Left hindlimb (tissue), 1 donor: ENCODE measurements around the gene DOCK10.

Source experiments
- DNase-seq: peaks from one replicate; pipeline ENCODE4 v3.0.0-alpha.2; 2018

The DOCK10 gene

DNA sequence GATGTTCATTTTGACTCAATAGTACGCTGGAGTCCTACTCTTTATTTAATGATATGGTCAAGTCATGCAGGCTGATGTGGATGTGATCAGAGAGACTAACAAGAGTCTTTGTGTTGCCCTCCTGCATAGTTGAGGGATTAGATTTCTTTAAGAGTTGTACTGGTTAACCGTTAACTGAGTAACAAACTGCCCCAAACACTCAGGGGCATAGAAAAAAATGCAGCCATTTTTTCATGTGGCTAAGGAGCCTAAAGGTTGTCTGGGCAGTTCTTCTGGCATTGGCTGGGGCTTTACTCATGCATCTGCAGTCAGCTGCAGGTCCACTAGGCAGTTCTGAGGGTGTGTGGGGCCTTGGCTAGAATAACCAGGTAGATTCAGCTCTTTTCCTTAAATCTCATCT is 32.5 kb downstream of the DOCK10 start:
- no peak for DNase-seq

- no peak for DNase-seq
Observed at GRCh38 chr2:225008935-225009334, 33.3 kb downstream of the DOCK10 start.

GRCh38 chr2:225008179-225008856 is 34.0 kb downstream of the DOCK10 start:
- DNase-seq = no peak

DNA sequence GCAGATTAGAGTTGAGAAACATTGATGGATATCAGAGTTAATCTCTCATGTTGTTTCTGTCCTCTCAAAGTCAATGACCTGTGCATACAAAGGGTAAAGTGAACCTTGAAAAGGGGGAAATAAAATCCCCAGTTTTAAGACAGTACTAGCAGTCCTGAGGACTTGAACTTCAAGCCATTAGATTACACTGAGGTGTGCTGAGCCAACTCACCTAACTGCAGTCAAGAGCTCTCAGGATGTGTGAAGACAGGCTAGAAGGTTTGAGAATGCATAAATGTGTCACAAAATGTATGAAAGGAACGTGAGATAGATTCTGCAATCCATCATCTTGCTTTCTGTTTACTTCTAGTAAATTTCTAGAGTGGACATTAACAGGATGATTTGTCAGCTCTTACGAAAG is 35.5 kb downstream of the DOCK10 start:
- no peak for DNase-seq

GRCh38 chr2:225004597-225004996 is 37.7 kb downstream of the DOCK10 start:
- no peak for DNase-seq

DNA sequence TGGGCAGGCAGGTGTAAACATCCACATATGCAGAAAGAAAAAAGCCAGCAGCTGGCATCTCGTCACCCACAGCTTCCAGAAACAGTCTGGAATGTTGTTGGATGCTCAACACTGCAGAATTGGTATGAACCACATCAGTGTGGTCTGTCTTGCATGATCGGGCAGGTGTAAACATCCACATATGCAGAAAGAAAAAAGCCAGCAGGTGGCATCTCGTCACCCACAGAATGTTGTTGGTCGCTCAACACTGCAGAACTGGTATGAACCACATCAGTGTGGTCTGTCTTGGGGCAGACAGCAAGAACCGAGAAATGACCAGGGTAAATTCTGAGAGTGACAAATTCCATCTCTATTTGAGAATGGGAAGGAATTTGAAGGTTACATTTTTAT is 39.6 kb downstream of the DOCK10 start:
- DNase-seq = no peak

GRCh38 chr2:225002039-225002655 is 40.1 kb downstream of the DOCK10 start:
- DNase-seq = no peak

DNA sequence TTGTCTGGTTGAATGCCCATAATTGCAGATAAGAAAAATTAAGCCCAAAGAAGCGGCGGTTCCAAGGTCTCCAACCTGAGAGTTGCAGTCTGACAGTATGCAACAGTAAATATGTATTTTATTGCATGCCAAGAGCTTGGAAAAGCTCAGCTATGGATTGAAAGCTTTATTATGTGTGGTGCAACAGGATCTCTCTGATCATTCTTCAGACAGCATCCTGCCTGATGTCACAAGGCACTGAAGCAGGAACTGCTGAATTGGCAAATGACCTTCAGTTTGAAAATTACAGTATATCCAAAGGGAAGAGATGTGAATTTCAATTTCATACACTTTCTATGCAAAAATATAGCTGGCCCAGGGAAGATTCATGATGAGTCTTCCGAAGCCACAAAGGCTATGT is 42.5 kb downstream of the DOCK10 start:
- no peak for DNase-seq

DNA sequence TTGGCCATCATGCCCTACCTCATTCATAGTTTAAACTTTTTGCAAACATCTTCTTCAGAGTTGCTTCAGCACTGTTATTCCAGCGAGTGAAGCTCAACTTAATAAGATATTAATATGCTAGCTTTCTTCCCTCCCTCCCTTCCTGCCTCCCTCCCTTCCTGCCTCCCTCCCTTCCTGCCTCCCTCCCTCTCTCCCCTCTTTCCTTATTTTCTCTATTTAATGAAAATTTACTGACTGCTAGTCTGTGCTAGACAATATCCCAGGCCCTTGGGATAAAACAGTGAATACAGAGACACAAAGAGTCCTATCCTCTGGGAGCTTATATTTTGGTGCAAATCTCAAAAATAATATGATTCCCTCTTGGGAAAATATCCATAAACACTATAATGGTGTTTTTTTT is 42.9 kb downstream of the DOCK10 start:
- DNase-seq = no peak

DNA sequence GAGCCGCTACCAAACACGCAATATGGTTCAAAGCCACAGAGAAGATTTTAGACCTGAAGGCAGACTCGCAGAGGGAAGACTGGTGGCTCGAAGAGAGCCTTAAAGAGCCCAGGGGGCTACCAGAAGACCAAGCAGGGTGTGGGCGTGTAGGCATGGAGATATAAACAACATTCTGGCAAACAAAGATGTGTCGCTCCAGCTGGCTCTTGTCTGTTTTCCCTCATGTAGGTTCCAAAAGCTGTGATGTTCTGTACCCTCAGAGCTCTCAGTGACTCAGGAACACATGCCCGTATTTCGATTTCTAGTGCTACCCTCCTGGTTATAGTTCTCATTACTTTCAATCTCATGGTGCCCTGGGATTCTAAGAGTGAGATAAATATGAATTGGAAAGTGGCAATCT is 44.5 kb downstream of the DOCK10 start:
- DNase-seq = no peak

- DNase-seq = no peak
Observed at GRCh38 chr2:224995419-224995818, 46.8 kb downstream of the DOCK10 start.

DNA sequence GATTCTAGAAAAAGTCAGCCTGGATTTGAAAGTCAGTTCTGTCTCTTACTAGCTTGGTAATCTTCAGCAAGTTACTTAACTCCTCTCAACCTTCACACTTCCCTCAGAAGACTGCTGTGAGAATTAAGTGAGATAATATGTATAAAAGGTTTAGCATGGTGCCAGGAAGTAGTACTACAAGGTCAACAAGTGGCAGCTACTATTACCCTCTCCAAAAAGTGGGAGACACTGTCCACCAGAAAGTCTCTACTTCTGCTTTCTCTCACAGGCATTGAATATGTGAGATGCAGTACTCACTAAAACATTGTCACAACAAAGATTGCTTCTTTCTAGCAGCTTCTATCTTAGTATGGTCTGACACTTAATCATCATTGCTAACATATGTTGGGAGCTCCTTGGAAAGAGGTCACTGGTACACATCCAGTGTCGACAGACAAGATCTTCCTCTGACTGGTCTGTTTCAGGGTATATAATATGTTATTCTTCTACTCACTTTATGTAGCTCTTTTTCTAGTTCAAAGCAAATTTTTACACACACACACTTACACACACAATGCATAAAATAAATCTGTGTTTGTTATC is 47.9 kb downstream of the DOCK10 start:
- no peak for DNase-seq

DNA sequence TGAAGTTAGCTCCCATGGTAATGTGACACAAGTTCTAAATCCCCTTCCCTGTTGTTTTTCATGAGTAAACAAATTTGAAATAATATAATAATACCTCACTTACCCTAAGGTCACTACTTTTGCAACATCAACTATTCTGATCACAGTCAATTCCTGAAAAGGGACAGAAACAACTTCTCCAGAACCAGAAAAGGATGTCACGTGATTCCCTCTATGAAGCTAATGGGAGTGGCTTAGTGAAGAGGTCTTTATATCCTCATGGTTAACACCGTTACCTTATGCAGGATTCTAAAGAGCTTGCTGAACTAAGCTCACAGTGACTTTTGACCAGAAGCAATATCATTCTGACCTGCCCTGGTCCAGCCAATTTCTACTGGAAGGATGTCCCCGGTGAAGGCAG is 51.6 kb downstream of the DOCK10 start:
- no peak for DNase-seq

DNA sequence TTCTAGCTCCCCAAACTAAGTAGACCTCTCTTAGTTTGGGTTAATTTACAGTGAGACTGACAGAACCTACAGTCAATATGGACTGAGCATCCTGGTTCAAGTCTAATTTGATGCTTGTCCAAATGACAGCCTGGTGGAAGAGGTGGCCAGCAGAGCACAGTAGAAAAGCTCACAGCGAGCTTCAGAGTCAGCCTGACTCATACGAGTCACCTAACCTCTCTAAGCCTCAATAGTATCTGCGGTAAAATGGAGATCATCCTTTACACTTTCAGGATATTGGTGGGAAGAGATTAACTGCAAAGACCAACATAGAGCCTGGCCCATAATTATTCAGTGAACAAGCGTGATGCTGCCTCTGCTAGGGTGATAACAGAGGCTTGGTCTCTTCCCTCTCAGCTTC is 54.5 kb downstream of the DOCK10 start:
- no peak for DNase-seq

GRCh38 chr2:224986477-224986876 is 55.8 kb downstream of the DOCK10 start:
- no peak for DNase-seq

GRCh38 chr2:224984637-224985036 is 57.6 kb downstream of the DOCK10 start:
- no peak for DNase-seq

DNA sequence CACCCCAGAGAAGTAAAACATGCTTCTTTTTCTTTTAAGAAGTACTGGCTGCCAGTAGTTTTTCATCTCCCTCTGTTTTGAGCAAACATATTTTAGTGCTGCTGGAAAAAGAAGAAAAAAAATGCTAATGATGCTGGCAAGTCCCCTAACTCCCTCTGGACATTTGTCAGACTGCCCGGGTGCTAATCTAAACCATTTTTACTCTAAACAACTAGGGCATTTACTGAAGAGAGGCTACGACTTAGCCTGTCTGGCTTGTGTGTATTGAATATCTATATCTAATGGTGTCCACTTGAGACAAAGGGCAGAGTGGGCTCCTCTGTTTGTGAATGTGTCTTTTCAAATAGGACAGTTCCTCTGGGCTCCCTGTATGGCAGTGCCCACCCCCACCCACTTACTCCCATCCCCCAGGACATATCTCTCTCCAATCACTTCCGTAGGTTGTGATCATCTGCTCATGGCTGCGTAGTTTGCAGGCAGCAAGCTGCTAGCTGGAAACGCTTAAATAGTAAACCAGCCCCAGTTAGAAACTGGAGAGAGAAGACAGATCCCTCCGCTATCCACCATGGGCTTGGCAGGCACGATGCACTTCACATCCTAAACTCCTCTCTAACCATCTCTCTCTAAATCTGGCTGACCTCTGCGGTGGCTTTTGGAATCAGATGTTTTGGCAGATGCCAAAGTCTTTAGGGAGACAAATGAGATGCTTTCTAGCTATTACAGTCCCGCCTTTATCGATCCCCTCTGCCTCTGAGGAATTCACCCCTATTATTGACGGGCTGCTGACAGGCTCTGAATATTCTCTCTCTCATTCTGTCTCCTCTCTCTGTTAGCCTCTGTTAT is 58.3 kb downstream of the DOCK10 start:
- peak; percentile 70 for DNase-seq

- peak; percentile 61 for DNase-seq
Observed at GRCh38 chr2:224982910-224983711, 59.2 kb downstream of the DOCK10 start.

DNA sequence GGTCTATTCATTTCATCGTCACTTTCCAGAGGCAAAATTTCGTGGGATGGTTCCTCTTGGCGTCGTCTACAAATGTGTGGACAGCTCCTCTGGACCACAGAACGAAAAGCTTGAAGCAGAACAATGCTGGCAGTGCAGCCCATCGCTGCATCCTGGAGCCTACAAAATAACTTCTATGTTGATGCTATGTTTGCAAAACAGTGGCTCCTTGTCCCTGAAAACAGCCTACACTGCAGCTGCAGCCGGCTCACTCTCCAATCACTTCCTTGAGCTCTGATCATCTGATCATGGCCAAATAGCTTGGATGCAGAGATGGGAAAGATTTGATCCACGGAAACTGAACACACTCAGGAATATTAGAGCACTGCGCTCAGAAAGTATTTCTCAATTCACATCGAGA is 60.0 kb downstream of the DOCK10 start:
- peak; percentile 62 for DNase-seq

DNA sequence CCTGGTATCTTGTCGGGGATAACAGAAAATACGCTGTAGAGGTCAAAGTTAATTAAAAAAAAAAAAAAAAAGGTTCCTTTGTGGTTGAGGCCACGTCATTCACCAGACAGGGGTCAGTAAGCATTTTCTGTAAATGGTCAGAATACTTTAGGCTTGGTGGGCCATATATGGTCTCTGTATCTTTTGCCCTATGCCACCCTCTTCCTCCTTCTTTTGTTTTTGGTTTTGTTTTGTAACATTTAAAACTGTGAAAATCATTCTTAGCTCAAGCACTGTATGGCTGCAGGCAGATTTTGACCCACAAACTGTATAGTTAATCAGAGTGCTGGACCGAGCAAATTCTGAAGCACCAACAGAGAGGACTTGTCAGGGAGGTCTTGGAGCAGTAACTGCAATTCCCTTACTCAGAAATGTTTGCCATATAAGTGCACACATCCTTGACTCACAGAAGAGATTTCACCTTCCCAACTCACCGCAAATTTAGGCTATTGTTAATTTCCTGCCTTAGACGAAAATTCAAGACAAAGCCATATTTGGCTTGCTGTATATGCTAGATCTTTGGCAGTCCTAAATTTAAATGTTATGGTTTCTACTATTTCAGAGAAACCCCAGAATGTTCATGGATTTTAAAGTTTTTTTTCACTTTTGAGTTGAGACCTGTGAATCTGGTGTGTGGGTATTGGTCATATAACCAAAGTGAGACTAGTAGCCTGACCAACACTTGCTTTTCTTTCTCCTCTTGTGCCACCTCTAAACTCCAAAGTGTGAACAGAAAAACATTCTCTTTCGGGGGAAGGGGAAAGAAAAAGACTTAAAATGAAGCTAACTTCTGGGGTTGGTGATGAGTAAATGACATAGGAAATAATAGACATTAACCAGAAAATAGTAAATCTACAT is 65.4 kb downstream of the DOCK10 start:
- no peak for DNase-seq

DNA sequence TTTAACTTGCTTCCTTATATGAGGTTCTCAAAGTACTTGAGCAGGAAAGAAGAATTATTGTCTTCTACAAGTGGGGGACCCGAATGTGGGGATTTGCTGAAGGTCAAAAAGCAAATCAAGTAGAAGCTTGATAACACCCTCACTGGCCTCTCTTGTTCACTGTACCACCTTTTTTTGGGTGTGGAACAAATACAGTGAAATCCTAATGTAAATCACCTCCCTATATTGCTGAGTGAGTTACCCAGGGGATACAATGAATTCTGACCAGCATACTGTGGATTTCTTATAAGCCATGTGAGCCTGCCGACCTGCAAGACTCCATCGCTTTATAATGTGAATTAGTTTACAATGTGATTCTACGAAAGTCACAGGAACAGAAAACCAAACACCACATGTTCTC is 66.5 kb downstream of the DOCK10 start:
- no peak for DNase-seq
